CD4-positive, alpha-beta T cell treated with Interleukin-17A for 4 hours (primary cell): ENCODE measurements around the gene DDIT4.
A peak's percentile ranks its signal among the peaks of the same experiment; 100 is the strongest.
"Not testable (repeated sequence)": the region's sequence is repeated elsewhere in the genome, so short reads cannot be mapped to it uniquely, and the experiment has no call there.

Experiments used
- DNase-seq: peaks from one replicate; pipeline ENCODE4 v3.0.0-alpha.2; 2020; ENCODE audit warnings: mixed read lengths

Gene DDIT4

DNA sequence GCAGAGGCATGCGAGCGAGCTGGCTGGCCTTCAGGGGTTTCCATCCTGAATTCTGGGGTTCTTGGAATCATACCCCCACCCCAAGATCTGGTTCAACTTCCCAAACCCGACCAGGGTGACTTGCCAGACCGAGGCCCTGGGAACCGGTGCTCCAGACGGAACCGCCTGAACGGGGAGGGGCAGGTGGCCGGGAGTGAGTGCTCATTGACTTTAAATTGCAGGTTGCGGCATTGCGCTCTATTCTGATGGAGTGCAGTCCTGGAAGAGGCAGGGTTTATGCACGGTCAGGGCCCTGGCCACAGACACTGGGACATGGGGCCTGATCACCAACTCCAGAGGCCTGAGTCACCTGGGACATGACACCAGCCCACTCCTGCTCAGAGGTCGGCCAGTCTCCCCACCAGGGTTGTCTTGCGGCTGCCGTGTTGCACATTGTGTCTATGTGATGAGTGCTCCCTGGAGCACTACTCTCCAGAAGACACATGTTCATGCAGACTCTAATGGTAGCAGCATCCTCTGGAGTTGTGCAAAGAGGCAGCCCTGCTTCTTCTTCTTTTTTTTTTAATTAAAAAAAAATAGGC lies 5.8 kb upstream of the DDIT4 start:
- no peak for DNase-seq

GRCh38 chr10:72268475-72269200 lies 5.1 kb upstream of the DDIT4 start:
- not testable (repeated sequence) for DNase-seq

- DNase-seq: no peak
Measured at GRCh38 chr10:72270607-72271281, 3.0 kb upstream of the DDIT4 start.

DNA sequence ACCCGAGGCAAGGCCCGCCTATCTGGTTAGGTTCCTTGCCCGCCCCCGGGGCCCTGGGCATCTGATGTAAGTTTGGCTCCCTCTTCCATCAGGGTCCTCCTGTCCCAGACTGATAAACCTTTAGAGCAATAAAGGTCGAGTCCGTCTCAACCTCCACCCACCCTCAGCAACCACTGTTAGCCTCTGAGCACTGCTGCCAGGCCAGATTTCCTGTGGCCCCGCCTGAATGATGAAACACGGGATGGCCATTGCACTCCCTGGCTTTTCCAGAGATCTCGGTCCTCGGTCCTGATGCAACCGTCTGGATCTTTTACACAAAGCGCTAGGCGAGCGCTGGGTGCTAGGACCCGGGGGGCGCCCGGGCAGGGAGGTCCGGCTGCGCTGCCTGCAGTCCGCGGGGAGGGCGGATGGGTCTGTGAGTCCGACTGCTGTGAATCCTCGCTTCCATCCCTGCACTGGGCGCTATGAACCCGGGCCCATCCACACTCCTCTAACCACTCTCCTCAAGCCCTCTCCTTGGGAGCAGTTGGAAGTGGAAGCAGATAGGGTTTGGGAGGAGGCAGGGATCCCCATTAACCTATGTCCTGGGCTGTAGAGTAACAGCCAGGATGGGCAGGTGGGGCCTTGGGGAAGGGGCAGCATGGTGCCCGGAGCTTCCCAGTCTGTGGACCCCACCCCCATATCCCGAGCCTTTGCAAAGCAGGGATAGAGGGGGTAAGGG lies 875 bp upstream of the DDIT4 start:
- peak; percentile 40 for DNase-seq

DNA sequence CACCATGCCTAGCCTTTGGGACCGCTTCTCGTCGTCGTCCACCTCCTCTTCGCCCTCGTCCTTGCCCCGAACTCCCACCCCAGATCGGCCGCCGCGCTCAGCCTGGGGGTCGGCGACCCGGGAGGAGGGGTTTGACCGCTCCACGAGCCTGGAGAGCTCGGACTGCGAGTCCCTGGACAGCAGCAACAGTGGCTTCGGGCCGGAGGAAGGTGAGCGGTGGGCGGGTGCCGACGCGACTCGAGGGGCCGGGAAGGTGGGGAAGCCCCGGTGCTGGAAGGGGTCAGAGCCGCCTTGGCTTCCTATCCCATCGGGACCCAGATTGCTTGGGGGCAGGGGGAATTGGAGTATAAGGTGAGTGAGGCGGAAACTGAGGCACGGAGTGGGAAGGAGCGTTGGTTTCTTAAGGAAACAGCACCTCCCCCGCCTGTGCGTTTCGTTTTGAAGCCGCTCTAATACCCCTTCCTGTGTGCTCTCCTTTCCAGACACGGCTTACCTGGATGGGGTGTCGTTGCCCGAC lies 547 bp downstream of the DDIT4 start:
- DNase-seq: no peak

GRCh38 chr10:72274730-72275350 lies 1.1 kb downstream of the DDIT4 start:
- DNase-seq: peak; percentile 84

DNA sequence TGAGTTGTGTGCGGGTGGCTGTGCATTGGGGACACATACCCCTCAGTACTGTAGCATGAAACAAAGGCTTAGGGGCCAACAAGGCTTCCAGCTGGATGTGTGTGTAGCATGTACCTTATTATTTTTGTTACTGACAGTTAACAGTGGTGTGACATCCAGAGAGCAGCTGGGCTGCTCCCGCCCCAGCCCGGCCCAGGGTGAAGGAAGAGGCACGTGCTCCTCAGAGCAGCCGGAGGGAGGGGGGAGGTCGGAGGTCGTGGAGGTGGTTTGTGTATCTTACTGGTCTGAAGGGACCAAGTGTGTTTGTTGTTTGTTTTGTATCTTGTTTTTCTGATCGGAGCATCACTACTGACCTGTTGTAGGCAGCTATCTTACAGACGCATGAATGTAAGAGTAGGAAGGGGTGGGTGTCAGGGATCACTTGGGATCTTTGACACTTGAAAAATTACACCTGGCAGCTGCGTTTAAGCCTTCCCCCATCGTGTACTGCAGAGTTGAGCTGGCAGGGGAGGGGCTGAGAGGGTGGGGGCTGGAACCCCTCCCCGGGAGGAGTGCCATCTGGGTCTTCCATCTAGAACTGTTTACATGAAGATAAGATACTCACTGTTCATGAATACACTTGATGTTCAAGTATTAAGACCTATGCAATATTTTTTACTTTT lies 1.8 kb downstream of the DDIT4 start:
- DNase-seq: peak; percentile 54

DNA sequence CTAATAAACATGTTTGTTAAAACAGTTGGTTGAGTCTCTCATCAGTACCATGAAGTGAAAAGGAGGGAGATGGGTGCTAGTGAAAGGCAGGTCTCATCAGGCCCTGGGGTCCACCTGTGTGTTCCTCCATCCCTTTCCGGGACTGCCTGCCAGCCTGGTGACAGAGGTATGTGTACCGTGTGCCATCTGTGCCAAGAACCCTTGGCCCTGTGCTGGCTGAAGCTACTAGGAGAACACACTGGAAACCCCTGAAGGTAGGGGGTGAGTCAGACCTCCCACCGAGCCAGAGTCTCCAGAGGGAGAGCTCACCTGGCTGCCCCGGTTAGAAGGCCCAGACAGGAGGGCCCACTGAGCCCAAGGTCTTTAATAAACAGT lies 2.3 kb downstream of the DDIT4 start:
- peak; percentile 40 for DNase-seq

- DNase-seq: no peak
Measured at GRCh38 chr10:72276421-72277339, 3.0 kb downstream of the DDIT4 start.

- no peak for DNase-seq
Measured at GRCh38 chr10:72277340-72277995, 3.7 kb downstream of the DDIT4 start.

GRCh38 chr10:72277996-72278667 lies 4.4 kb downstream of the DDIT4 start:
- no peak for DNase-seq

DNA sequence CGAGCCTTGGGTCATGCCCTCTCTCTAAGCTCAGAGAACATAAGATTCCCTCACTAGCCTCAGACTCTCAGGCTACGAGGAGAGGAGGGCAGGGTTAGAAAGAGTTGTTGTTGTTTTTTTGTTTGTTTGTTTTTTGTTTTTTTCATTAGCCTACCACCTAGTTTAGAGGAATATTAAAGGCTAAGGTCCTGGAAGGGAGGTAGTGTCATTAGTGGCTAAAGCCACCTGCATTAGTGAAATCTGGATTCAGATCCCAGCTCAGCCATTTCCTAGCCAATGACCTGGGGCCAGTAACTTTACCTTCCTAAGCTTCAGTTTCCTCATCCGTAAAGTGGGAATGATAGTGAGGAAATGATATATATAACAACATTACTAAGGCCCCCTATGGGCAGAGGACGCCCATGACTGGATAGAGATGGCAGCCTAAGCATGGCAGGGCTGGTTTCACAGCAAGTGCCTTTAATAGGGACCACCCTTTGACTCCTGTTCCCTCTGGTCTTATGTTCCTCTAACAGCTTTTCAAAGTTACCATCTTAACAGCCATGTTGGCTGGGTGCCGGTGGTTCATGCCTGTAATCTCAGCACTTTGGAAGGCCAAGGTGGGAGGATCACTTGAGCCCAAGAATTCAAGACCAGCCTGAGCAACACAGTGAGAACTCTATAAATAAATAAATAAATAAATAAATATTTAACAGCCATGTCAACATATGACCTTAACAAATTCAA lies 5.1 kb downstream of the DDIT4 start:
- DNase-seq: no peak

DNA sequence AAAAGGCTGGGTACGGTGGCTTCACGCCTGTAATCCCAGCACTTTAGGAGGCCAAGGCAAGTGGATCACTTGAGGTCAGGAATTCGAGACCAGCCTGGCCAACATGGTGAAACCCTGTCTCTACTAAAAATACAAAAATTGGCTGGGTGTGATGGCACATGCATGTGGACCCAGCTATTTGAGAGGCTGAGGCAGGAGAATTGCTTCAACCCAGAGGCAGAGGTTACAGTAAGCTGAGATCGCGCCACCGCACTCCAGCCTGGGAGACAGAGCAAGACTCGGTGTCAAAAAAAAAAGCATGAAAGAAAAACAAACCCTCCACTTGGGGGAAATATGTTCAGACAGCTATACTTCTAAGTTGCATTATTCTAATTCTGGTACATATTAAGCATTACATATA lies 5.9 kb downstream of the DDIT4 start:
- not testable (repeated sequence) for DNase-seq

- DNase-seq: no peak
Measured at GRCh38 chr10:72283131-72283530, 9.4 kb downstream of the DDIT4 start.

DNA sequence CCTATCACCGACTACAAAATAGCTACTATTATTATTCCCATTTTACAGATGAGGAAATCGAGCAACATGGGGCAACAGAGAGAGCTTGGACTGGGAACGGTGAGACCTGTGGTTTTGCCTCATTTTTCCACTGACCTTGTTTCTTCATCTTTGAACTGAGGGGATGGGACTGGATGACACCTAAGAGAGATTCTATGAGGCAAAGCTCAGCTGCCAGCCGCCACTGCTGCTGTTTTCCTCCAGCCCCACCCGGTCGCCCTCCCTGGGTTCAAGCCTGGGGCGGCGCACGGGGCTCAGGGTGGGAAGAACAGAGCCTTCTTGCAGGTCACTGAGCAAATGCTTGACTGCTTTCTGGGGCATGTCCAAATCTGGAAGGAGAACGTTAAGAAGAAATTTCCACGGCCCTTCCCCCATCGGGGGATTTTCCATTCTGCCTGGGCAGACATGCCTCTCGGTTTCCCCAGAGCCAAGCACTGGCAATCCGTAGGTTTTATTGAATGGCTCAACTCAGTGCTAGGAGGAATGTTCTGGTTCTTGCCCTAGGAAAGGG lies 12.3 kb downstream of the DDIT4 start:
- no peak for DNase-seq

DNA sequence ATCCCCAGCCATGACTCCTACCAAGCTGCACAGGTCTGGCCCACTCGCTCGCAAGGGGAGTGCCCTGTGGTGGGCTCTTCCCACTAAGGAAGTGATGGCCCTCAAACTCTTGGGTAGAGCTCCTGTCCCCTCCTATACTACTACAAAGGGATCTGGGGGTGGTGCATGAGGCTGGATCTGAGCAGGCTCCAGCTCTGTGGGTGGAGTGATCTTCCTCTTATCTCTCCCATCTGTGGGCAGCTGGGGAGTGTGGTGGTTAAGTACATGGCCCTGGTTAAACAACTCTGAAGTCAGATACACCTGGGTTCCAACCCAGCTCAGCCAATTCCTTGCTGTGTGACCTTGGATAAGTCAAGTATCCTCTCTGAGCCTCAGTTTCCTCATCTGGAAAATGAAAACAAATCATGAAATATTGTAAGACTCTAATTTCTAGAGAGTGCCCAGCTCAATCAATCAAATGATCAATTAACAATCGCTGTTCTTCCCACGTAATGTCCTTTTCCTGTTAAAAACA lies 17.4 kb downstream of the DDIT4 start:
- peak; percentile 42 for DNase-seq

GRCh38 chr10:72292223-72292691 lies 18.5 kb downstream of the DDIT4 start:
- DNase-seq: peak; percentile 44

DNA sequence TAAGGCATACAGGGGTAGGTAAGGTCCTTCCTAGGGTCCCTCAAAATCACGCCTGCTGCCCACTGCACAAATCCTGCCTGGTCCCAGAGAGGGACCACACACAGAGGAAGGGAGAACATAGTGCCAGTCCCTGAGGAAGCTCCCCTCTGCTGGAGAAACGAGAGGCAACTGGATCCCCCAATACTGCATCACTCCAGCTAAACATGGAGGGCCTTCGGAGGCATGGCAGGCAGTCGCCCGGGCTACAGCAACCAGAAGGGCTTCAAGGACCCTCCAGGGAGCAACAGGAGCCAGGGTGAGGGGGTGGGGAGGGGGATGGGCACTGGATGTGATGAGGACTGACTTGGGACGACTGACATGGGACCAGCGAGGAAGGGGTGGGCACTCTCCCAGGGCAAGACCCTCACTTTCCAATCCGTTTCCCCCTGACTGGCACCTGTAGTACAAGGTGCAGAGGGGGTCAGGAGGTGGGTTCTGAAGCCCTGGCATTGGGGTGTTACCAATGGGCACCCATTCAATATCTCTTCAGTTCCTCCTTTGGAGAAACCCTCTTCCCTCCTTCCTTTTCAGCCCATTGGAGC lies 21.7 kb downstream of the DDIT4 start:
- DNase-seq: no peak
